Neural cell (in vitro differentiated cells): ENCODE measurements around the gene DLEU7.

ENCODE experiments used
- CTCF ChIP-seq: fragments of 450-650 bp; IDR thresholded peaks from 2 replicates; pipeline ENCODE4 v1.5.1; 2014; ENCODE audit warnings: antibody characterized with exemption, mild to moderate bottlenecking, moderate library complexity; ENCODE audit not compliant: poor library complexity, severe bottlenecking
- EP300 ChIP-seq: fragments of 450-650 bp; conservative IDR thresholded peaks from 2 replicates; pipeline ENCODE4 v1.6.1; 2014; ENCODE audit warnings: antibody characterized with exemption, mild to moderate bottlenecking, moderate library complexity; ENCODE audit not compliant: poor library complexity, severe bottlenecking
- EZH2 ChIP-seq: fragments of 200-600, 300-800 bp; shearing (Covaris generic), sonication (generic); IDR thresholded peaks from 2 replicates; pipeline ENCODE4 v1.6.1; 2014; ENCODE audit warnings: antibody characterized with exemption, low read length, borderline replicate concordance, mild to moderate bottlenecking; ENCODE audit not compliant: insufficient read depth, poor library complexity, severe bottlenecking
- POLR2AphosphoS5 ChIP-seq: IDR thresholded peaks from 2 replicates; pipeline ENCODE4 v1.6.1; 2012
- REST ChIP-seq: IDR thresholded peaks from 2 replicates; pipeline ENCODE4 v1.6.1; 2012; ENCODE audit warnings: borderline replicate concordance
- SMC3 ChIP-seq: fragments of 450-650 bp; conservative IDR thresholded peaks from 2 replicates; pipeline ENCODE4 v1.6.1; 2014; ENCODE audit warnings: antibody characterized with exemption, mild to moderate bottlenecking, moderate library complexity; ENCODE audit not compliant: poor library complexity
- TAF1 ChIP-seq: IDR thresholded peaks from 2 replicates; pipeline ENCODE4 v1.6.1; 2012; ENCODE audit warnings: low read depth

- TF ChIP-seq CTCF (no peak), EZH2 (no peak), TAF1 (no peak), POLR2AphosphoS5 (no peak), SMC3 (no peak), EP300 (no peak), REST (no peak)
Observed at GRCh38 chr13:50841786-50842185, 1.7 kb downstream of the DLEU7 start.
